Non-pigmented ciliary epithelial cell (primary cell): ENCODE data around the gene CAPN10.

Source experiments
- DNase-seq: peaks from one replicate; pipeline ENCODE4 v3.0.0-alpha.2; 2010; ENCODE audit warnings: low read depth

The CAPN10 gene

GRCh38 chr2:240642061-240642805 lies 55.7 kb downstream of the CAPN10 start:
- DNase-seq, result no peak

- no peak for DNase-seq
Measured at GRCh38 chr2:240642806-240643092, 56.2 kb downstream of the CAPN10 start.

- DNase-seq, result no peak
Measured at GRCh38 chr2:240643093-240643810, 56.7 kb downstream of the CAPN10 start.

- DNase-seq, result no peak
Measured at GRCh38 chr2:240643811-240644150, 57.2 kb downstream of the CAPN10 start.

GRCh38 chr2:240644171-240644651 lies 57.7 kb downstream of the CAPN10 start:
- DNase-seq, result no peak

- no peak for DNase-seq
Measured at GRCh38 chr2:240644859-240645301, 58.3 kb downstream of the CAPN10 start.

- no peak for DNase-seq
Measured at GRCh38 chr2:240645346-240645745, 58.8 kb downstream of the CAPN10 start.

- DNase-seq, result no peak
Measured at GRCh38 chr2:240645801-240646175, 59.3 kb downstream of the CAPN10 start.

GRCh38 chr2:240646176-240646899 lies 59.8 kb downstream of the CAPN10 start:
- no peak for DNase-seq

GRCh38 chr2:240646900-240647502 lies 60.5 kb downstream of the CAPN10 start:
- no peak for DNase-seq

GRCh38 chr2:240647503-240648154 lies 61.1 kb downstream of the CAPN10 start:
- DNase-seq, result no peak

- DNase-seq, result no peak
Measured at GRCh38 chr2:240648155-240648649, 61.7 kb downstream of the CAPN10 start.
